ENCODE measurements around the gene HPN.

The HPN gene

DNA sequence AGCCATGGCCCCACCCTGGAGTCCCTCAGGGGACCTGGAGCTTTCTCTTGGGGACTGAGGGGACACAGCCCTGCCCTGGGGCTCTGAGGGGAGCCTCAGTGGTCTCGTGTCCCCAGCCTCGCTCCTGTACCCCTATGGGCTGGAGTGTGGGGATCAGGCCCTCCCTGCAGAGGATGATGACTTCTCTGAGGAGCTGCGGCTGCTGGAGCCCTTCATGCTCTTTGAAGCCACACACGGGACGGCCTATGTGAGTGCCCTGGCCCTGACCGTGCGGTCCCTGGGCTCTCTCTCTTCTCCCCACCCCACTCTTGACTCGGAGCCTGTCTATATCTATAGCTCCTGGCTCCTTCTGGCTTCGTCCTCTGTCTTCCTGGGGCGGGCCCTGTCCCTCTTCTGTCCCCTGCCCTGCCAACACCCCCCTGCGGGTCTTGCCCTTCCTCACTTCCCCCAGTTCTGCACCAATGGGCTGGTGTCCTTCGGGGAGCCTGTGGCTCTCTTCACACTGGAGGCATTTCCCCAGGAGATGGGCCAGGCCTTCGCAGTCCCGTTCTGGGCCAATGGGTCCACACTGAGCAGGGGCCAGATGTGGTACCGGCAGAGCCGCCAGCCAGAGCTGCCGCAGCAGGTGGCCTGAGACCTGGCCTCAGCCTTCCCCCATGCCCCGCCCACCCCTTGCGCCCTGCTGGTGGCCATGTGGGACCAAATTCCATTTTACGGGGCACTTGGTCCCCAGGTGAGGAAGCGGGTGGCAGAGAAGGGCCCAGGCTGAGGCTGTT is 33.1 kb downstream of the HPN start:
- TF ChIP-seq, protein P1, sequence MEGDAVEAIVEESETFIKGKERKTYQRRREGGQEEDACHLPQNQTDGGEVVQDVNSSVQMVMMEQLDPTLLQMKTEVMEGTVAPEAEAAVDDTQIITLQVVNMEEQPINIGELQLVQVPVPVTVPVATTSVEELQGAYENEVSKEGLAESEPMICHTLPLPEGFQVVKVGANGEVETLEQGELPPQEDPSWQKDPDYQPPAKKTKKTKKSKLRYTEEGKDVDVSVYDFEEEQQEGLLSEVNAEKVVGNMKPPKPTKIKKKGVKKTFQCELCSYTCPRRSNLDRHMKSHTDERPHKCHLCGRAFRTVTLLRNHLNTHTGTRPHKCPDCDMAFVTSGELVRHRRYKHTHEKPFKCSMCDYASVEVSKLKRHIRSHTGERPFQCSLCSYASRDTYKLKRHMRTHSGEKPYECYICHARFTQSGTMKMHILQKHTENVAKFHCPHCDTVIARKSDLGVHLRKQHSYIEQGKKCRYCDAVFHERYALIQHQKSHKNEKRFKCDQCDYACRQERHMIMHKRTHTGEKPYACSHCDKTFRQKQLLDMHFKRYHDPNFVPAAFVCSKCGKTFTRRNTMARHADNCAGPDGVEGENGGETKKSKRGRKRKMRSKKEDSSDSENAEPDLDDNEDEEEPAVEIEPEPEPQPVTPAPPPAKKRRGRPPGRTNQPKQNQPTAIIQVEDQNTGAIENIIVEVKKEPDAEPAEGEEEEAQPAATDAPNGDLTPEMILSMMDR (IDR thresholded peaks at IDR 0.05), result no peak
- no peak for TF ChIP-seq ZFX (IDR thresholded peaks at IDR 0.05; ENCODE audit: borderline replicate concordance)
- H3K27ac ChIP-seq, result no peak overlapping the region

DNA sequence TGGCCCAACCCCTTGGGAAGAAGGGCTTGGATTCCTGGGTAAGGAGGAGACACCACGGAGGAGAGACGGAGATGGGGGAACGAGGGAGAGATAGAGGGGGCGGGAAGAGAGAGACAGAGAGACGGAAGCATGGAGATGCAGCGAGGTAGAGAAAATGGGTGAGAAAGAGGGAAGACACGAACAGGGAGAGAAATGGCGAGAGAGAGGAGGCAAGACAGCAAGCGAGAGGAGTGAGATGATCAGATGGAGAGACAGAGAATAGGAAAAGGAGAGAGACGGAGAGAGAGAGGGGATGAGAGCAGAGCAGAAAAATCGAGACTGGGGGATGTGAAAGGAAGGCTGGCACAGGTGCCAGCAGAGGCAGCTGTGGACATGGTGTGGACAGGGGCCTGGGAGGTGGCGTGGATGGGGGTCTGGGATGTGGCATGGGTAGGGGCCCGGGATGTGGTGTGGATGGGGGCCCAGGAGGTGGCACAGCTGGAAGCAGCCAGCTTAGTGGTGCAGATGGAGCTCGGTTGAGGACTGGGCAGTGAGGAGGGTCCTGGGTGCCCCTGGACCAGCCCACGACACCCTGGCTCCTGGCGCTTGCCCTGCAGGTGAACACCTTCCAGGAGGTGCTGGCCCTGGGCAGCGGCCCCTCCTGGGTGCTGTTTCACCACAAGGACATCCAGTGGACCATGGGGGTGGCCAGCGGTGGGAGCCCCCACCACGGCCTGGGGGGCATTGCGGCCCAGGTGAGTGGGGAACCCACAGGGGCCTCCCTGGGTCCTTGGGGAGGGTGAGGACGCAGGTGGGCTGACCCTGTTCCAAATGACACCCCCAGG is 33.9 kb downstream of the HPN start:
- H3K27ac ChIP-seq, result no peak overlapping the region
- TF ChIP-seq, protein P1 (IDR thresholded peaks at IDR 0.05), result no peak
- TF ChIP-seq ZFX (IDR thresholded peaks at IDR 0.05; ENCODE audit: borderline replicate concordance), result no peak

DNA sequence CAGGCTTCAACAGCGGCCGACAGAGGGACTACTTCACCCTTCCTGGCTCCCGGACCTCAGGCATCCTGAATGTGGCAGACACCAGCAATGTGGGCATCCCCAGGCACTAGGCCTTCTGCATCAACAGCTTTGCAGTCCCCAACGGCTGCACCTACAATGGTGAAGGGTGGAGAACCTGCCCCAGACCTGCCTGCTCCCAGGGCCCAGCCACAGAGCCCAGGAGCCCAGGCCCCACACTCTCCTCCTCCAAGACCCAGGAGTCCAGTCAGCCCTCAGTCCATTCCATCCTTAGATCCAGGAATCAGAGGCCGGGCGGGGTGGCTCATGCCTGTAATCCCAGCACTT is 34.5 kb downstream of the HPN start:
- TF ChIP-seq, protein P1 (IDR thresholded peaks at IDR 0.05), result no peak
- no peak for TF ChIP-seq ZFX (IDR thresholded peaks at IDR 0.05; ENCODE audit: borderline replicate concordance)
- H3K27ac ChIP-seq, result no peak overlapping the region

DNA sequence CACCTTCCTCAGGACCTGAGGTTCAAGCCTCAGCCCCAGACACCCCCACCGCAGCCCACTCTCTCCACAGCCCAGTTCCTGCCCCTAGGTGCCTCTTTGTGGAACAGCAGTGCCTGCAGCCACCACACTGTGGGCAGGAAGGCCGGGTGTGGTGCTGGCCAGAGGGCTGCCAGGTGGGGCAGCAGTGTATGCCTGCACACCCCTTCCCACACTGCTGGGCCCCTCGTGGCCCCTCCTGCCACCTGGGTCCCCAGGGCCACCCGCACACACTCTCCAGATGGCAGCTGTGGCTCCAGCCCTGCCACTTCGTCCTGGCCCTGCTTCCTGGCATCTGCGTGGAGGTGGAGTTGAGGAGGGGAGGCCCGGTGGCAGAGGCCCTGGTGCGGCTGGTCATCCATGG is 35.1 kb downstream of the HPN start:
- TF ChIP-seq, protein P1 (IDR thresholded peaks at IDR 0.05), result no peak
- no peak for TF ChIP-seq ZFX (IDR thresholded peaks at IDR 0.05; ENCODE audit: borderline replicate concordance)
- H3K27ac ChIP-seq, result no peak overlapping the region

DNA sequence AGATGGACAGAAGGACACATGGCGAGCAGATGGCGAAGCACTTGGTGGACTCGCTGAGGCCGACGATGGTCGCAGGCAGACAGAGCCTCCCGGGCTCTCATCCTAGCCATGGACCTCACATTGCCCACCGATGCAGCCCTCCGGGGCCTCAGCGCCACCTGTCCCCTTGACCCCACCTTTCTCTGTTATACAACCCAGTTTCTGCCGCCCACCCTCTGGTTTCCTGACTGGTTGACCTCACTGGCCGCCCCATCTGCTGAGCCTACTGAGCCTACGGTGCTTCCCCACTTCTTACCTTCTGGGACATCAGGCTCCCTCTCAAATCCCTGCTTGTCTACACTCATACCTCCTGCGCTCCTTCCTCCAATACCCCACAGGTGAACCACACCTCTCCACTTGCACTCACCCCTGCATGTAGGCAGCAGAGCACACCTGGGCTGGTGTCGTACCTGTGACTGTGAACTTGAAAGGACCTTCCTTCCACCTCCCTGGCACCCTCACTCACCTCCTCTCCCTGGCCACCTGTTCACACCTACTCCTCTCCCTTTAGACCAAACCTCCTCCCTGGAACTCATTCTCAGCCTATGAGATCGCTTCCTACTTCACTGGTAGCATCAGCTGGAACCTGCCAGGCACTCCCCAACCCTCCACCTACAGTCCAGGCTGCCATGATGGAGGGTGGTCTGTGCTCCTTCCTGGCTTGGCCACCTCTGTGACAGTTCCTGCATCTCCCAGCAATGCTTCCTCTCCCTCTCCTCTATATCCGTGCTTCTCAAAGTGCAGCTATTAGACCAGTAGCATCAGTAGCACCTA is 36.1 kb downstream of the HPN start:
- TF ChIP-seq, protein P1 (IDR thresholded peaks at IDR 0.05), result no peak
- TF ChIP-seq ZFX (IDR thresholded peaks at IDR 0.05; ENCODE audit: borderline replicate concordance), result no peak
- no peak overlapping the region for H3K27ac ChIP-seq

DNA sequence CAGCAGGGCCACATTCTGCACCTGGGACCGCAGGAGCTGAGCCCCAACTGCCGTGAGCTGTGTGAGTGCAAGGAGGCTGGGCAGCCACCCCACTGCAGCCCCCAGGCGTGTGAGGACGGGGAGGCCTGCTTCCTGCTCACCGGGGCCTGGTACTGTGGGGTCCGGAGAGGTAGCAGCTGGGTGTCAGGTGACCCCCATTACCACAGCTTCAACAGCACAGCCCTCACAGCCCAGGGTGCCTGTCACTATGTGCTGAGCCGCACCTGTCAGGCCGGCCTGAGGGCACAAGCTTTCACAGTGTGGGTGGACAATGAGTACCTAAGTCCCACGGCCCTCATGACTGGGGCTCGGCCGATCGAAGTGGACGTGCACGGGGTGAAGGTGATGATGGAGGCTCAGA is 38.3 kb downstream of the HPN start:
- TF ChIP-seq ZFX (IDR thresholded peaks at IDR 0.05; ENCODE audit: borderline replicate concordance), result no peak
- TF ChIP-seq, protein P1 (IDR thresholded peaks at IDR 0.05), result no peak
- H3K27ac ChIP-seq, result no peak overlapping the region

All from 22Rv1 (cell line).